Suprapubic skin (tissue), 4 donors: ENCODE data around the gene MRPL4. TPM values are rescaled to one million over a fixed set of nuclear protein-coding genes. Genes with fewer than 3 reads are reported as not detected.

Experiments
- DNase-seq, 2 donors: peaks; one replicate each; pipeline ENCODE4 v3.0.0-alpha.2; 2019; ENCODE audit warnings: low spot score in 2 of 2
- H3K27ac ChIP-seq: fragments of 200-600 bp; sonication (generic); one replicate; pipeline ENCODE4 v1.5.1; 2019
- H3K27me3 ChIP-seq: fragments of 200-600 bp; sonication (generic); one replicate; pipeline ENCODE4 v1.5.1; 2019
- H3K36me3 ChIP-seq: fragments of 200-600 bp; sonication (generic); one replicate; pipeline ENCODE4 v1.5.1; 2019
- H3K4me1 ChIP-seq: fragments of 200-600 bp; sonication (generic); one replicate; pipeline ENCODE4 v1.5.1; 2019
- H3K4me3 ChIP-seq: fragments of 200-600 bp; sonication (generic); one replicate; pipeline ENCODE4 v1.5.1; 2019; ENCODE audit warnings: mild to moderate bottlenecking
- H3K9me3 ChIP-seq: fragments of 200-600 bp; sonication (generic); one replicate; pipeline ENCODE4 v1.5.1; 2019
- CTCF ChIP-seq, 2 donors: fragments of 200-600 bp in 1 of 2; fragments of 450-650 bp in 1 of 2; sonication (generic) in 1 of 2; IDR thresholded peaks; one replicate each; pipeline ENCODE4 v1.5.1; 2016 to 2019; ENCODE audit warnings: antibody characterized with exemption in 2 of 2, mild to moderate bottlenecking in 1 of 2, moderate library complexity in 1 of 2
- EP300 ChIP-seq: sonication (generic); formaldehyde crosslinking; IDR thresholded peaks from one replicate; pipeline ENCODE4 v1.6.1; 2017; ENCODE audit warnings: antibody characterized with exemption
- POLR2A ChIP-seq, 2 donors: fragments of 450-650 bp; IDR thresholded peaks; one replicate each; pipeline ENCODE4 v1.6.1; 2017; ENCODE audit warnings: antibody characterized with exemption in 2 of 2, mild to moderate bottlenecking in 2 of 2, moderate library complexity in 2 of 2
- POLR2AphosphoS5 ChIP-seq, 3 donors: sonication (generic); formaldehyde crosslinking; IDR thresholded peaks; one replicate each; pipeline ENCODE4 v1.6.1; 2017; ENCODE audit warnings: antibody characterized with exemption in 3 of 3
- WGBS: methylation state at CpG from one replicate; pipeline ENCODE4 v1.1.5; 2018; 5-methylcytosine and 5-hydroxymethylcytosine counted together
- total RNA-seq, 4 donors: library from RNA; depleted of rRNA; stranded (reverse); fragments of >200 nt; gene quantifications; one replicate each; pipeline ENCODE4 v1.1.0, GENCODE V29; 2016

Gene MRPL4
- total RNA-seq, 4 donors from 2014 or later = 53.3 to 108 (median 77.3) TPM

- Histone ChIP-seq H3K9me3 (no peaks in the 10 kb centered on the region), H3K36me3 (peaks cover 29% of the 10 kb centered on the region), H3K4me1 (peaks cover 36% of the 10 kb centered on the region), H3K27ac (no peak overlapping the region), H3K4me3 (no peak overlapping the region), H3K27me3 (peaks cover 34% of the 10 kb centered on the region)
- TF ChIP-seq POLR2A (IDR thresholded peaks at IDR 0.05) (no peak), EP300 (no peak), POLR2AphosphoS5 (IDR thresholded peaks at IDR 0.05) (no peak), CTCF (IDR thresholded peaks at IDR 0.05) (no peak)
- WGBS = 90% methylated on average over 4 of the region's 4 CpGs
- no peak for DNase-seq
Observed at GRCh38 chr19:10285393-10285792, 33.4 kb downstream of the MRPL4 start.

- Histone ChIP-seq H3K4me3 (no peak within 1 kb of the TSS), H3K27me3 (peaks cover 51% of the 10 kb centered on the region)
Observed at GRCh38 chr19:10286803-10287737, 35.1 kb downstream of the MRPL4 start, which contains the start of gene ICAM4. TSS of gene ICAM4 (plus strand) at chr19:10286955. CDS start at chr19:10287013, 58 bp downstream.

GRCh38 chr19:10288662-10289166 is 36.7 kb downstream of the MRPL4 start:
- Histone ChIP-seq H3K27me3 (peaks cover 68% of the 10 kb centered on the region), H3K27ac (no peak overlapping the region), H3K4me1 (peaks cover 70% of the 10 kb centered on the region), H3K36me3 (peaks cover 23% of the 10 kb centered on the region), H3K9me3 (no peaks in the 10 kb centered on the region), H3K4me3 (peak overlapping the region; percentile 45)
- TF ChIP-seq CTCF (IDR thresholded peaks at IDR 0.05) = no peak
- TF ChIP-seq EP300 = no peak
- TF ChIP-seq POLR2AphosphoS5 (IDR thresholded peaks at IDR 0.05) = no peak
- no peak for TF ChIP-seq POLR2A (IDR thresholded peaks at IDR 0.05)
- WGBS = 0% methylated on average over 15 of the region's 23 CpGs
- no peak for DNase-seq

More at GRCh38 chr19:10286803-10287737, 35.1 kb downstream of the MRPL4 start, which contains the start of gene ICAM4:
- Histone ChIP-seq H3K36me3 (peaks cover 28% of the 10 kb centered on the region), H3K27ac (no peak within 1 kb of the TSS), H3K9me3 (no peaks in the 10 kb centered on the region), H3K4me1 (peaks cover 53% of the 10 kb centered on the region)
- no peak for TF ChIP-seq POLR2A (IDR thresholded peaks at IDR 0.05)
- no peak for TF ChIP-seq CTCF (IDR thresholded peaks at IDR 0.05)
- no peak for TF ChIP-seq EP300
- TF ChIP-seq POLR2AphosphoS5 (IDR thresholded peaks at IDR 0.05) = no peak
- peak in 1 of 2 donors; percentile 72 for DNase-seq
- 19% methylated on average over 28 of the region's 59 CpGs for WGBS

GRCh38 chr19:10289167-10289835 is 37.3 kb downstream of the MRPL4 start:
- DNase-seq = no peak
- no peak overlapping the region for H3K27ac ChIP-seq
- 2% methylated on average over 33 of the region's 50 CpGs for WGBS
- peak overlapping the region; percentile 45 for H3K4me3 ChIP-seq
- H3K4me1 ChIP-seq = peaks cover 71% of the 10 kb centered on the region
- H3K36me3 ChIP-seq = peaks cover 17% of the 10 kb centered on the region
- H3K27me3 ChIP-seq = peaks cover 73% of the 10 kb centered on the region
- no peak for TF ChIP-seq POLR2A (IDR thresholded peaks at IDR 0.05)
- no peak for TF ChIP-seq CTCF (IDR thresholded peaks at IDR 0.05)
- no peak for TF ChIP-seq POLR2AphosphoS5 (IDR thresholded peaks at IDR 0.05)
- no peak for TF ChIP-seq EP300
- H3K9me3 ChIP-seq = no peaks in the 10 kb centered on the region
